Measurements from ENCODE around the gene MBD3. TPM values are rescaled to one million over a fixed set of nuclear protein-coding genes. Genes with fewer than 3 reads are reported as not detected.
"Not testable (repeated sequence)": the region's sequence is repeated elsewhere in the genome, so short reads cannot be mapped to it uniquely, and the experiment has no call there.

The MBD3 gene
- total RNA-seq, 1 donor from 2014 or later = 34.2 TPM

DNA sequence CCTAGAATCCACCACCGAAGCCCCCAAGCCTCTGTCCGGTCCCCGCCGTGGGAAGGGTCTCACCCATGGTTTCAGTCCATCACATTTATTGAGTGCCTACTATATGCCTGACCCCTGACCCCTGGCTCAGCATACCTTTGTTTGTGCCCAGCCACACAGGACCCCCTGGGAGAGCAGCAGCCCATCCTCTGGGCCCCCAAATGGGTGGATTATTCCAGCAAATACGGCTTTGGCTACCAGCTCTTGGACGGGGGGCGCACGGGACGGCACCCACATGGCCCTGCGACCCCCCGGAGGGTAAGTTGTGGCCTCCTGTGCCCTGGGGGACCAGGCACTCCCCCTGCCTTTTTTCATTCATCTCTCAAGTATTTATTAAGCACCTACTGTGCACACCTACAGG lies 61.1 kb downstream of the MBD3 start:
- H3K27ac ChIP-seq = no peak overlapping the region
- no peak overlapping the region for H3K4me2 ChIP-seq
- no peaks in the 10 kb centered on the region for H3K4me1 ChIP-seq
- no peak overlapping the region for H3K4me3 ChIP-seq
- no peaks in the 10 kb centered on the region for H3F3A ChIP-seq (ENCODE audit: low read depth)
- H3K36me3 ChIP-seq = no peaks in the 10 kb centered on the region
- Mint-ChIP-seq H3K4me3 (no peak overlapping the region), H3K4me1 (no peaks in the 10 kb centered on the region), H3K27me3 (ENCODE audit: insufficient read depth, low read depth) (peaks cover 2% of the 10 kb centered on the region), H3K36me3 (no peaks in the 10 kb centered on the region), H3K27ac (no peak overlapping the region), H3K9me3 (no peaks in the 10 kb centered on the region)
- H3K9ac ChIP-seq = no peak overlapping the region
- peaks cover 13% of the 10 kb centered on the region for H3K27me3 ChIP-seq
- H4K20me1 ChIP-seq (ENCODE audit: low read depth) = no peaks in the 10 kb centered on the region
- no peaks in the 10 kb centered on the region for H3K79me2 ChIP-seq (ENCODE audit: low read depth)
- no peaks in the 10 kb centered on the region for H3K9me3 ChIP-seq (ENCODE audit: low read depth)
- DNase-seq (ENCODE audit: low spot score) = no peak
- TF ChIP-seq, protein P1, sequence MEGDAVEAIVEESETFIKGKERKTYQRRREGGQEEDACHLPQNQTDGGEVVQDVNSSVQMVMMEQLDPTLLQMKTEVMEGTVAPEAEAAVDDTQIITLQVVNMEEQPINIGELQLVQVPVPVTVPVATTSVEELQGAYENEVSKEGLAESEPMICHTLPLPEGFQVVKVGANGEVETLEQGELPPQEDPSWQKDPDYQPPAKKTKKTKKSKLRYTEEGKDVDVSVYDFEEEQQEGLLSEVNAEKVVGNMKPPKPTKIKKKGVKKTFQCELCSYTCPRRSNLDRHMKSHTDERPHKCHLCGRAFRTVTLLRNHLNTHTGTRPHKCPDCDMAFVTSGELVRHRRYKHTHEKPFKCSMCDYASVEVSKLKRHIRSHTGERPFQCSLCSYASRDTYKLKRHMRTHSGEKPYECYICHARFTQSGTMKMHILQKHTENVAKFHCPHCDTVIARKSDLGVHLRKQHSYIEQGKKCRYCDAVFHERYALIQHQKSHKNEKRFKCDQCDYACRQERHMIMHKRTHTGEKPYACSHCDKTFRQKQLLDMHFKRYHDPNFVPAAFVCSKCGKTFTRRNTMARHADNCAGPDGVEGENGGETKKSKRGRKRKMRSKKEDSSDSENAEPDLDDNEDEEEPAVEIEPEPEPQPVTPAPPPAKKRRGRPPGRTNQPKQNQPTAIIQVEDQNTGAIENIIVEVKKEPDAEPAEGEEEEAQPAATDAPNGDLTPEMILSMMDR (IDR thresholded peaks at IDR 0.05) = no peak
- TF ChIP-seq EZH2phosphoT487 (IDR thresholded peaks at IDR 0.05) (no peak), EZH2 (IDR thresholded peaks at IDR 0.05) (no peak)
- H2AFZ ChIP-seq (replicated peaks) = no peak overlapping the region

DNA sequence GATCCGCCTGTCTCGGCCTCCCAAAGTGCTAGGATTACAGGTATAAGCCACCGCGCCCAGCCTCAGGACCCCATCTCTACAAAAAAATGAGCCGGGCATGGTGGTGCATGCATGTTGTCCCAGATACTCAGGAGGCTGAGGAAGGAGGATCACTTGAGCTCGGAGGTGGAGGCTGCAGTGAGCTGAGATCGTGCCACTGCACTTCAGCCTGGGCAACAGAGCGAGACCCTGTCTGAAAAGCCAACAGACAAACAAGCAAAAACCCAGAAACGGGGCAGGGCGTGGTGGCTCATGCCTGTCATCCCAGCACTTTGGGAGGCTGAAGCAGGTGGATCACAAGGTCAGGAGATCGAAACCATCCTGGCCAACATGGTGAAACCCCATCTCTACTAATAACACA lies 61.8 kb downstream of the MBD3 start:
- not testable (repeated sequence) for H3K9me3 Mint-ChIP-seq; H3K27ac ChIP-seq; H3K4me3 Mint-ChIP-seq; H4K20me1 ChIP-seq (ENCODE audit: low read depth); H3K4me3 ChIP-seq; H3K36me3 ChIP-seq; H3K27ac Mint-ChIP-seq; H2AFZ ChIP-seq (replicated peaks); H3K79me2 ChIP-seq (ENCODE audit: low read depth); H3K36me3 Mint-ChIP-seq; H3K27me3 Mint-ChIP-seq (ENCODE audit: insufficient read depth, low read depth); H3F3A ChIP-seq (ENCODE audit: low read depth); H3K4me2 ChIP-seq; H3K4me1 ChIP-seq; H3K9me3 ChIP-seq (ENCODE audit: low read depth); H3K9ac ChIP-seq; DNase-seq (ENCODE audit: low spot score); H3K4me1 Mint-ChIP-seq
- H3K27me3 ChIP-seq = peaks cover 21% of the 10 kb centered on the region

DNA sequence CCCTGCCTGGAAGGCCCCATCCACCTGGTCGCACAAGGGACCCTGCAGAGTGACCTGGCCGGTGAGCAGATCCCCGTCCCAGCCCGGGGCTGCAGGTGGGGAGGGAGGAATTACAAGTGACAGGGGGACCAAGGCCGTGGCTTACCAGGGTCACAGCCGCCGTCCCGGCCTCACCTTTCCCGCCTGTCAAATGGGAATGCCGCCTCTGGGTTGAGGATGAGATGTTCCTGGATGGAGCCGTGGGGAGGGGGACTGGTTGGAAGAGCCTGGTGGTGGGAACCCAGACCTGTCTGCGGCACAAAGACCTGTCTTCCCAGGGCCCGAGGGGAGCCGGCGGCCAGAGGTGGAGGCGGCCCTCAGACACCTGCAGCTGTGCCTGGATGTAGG lies 63.2 kb downstream of the MBD3 start:
- Mint-ChIP-seq H3K4me3 (no peak overlapping the region), H3K36me3 (peaks cover 5% of the 10 kb centered on the region), H3K4me1 (peaks cover 5% of the 10 kb centered on the region), H3K9me3 (peaks cover 5% of the 10 kb centered on the region), H3K27me3 (ENCODE audit: insufficient read depth, low read depth) (peaks cover 21% of the 10 kb centered on the region), H3K27ac (no peak overlapping the region)
- H3K36me3 ChIP-seq = no peaks in the 10 kb centered on the region
- no peaks in the 10 kb centered on the region for H3K4me1 ChIP-seq
- no peak for DNase-seq (ENCODE audit: low spot score)
- H4K20me1 ChIP-seq (ENCODE audit: low read depth) = peaks cover 5% of the 10 kb centered on the region
- H3K4me2 ChIP-seq = no peak overlapping the region
- peaks cover 3% of the 10 kb centered on the region for H3F3A ChIP-seq (ENCODE audit: low read depth)
- H2AFZ ChIP-seq (replicated peaks) = no peak overlapping the region
- H3K9me3 ChIP-seq (ENCODE audit: low read depth) = no peaks in the 10 kb centered on the region
- no peak overlapping the region for H3K27ac ChIP-seq
- H3K9ac ChIP-seq = no peak overlapping the region
- no peak overlapping the region for H3K4me3 ChIP-seq
- no peaks in the 10 kb centered on the region for H3K79me2 ChIP-seq (ENCODE audit: low read depth)
- peaks cover 35% of the 10 kb centered on the region for H3K27me3 ChIP-seq
- TF ChIP-seq, protein P1 (IDR thresholded peaks at IDR 0.05) = no peak
- TF ChIP-seq EZH2 (IDR thresholded peaks at IDR 0.05) = no peak
- no peak for TF ChIP-seq EZH2phosphoT487 (IDR thresholded peaks at IDR 0.05)

DNA sequence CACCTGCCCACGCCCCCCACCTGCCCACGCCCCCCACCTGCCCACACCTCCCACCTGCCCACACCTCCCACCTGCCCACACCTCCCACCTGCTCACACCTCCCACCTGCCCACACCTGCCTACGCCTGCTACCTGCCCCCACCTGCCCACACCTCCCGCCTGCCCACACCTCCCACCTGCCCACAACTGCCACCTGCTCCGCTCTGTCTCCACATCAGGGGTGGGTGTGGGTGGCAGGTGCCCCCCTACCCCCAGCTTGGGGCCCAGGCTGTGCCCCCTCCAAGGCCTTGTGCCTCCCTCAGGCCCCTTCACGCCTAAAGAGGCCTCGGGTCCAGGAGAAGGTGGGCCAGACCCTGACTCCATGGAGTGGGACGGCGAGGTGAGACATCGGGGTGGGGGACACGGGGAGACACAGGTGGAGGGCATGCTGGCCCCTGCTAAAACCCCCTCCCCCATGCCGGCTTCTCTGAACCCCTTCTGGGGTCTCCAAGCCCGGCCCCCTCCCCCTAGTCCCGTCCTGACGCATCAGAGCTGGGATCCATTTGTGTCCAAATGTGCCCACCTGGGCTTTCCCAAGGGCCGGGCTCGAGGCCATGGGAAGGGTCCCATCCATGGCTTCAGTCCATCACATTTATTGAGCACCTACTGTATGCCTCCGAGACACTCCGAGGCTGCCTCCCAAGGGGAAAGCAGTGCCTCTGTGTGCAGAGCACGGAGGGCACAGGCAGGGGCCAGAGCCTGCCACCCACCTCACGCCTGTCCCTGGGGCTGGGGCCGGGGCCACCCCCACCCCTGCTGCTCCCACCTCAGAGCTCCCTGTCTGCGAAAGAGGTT lies 63.9 kb downstream of the MBD3 start:
- H3K9me3 ChIP-seq (ENCODE audit: low read depth) = no peaks in the 10 kb centered on the region
- Mint-ChIP-seq H3K27ac (no peak overlapping the region), H3K36me3 (peaks cover 5% of the 10 kb centered on the region), H3K4me3 (no peak overlapping the region), H3K9me3 (peaks cover 6% of the 10 kb centered on the region), H3K27me3 (ENCODE audit: insufficient read depth, low read depth) (peaks cover 23% of the 10 kb centered on the region), H3K4me1 (peaks cover 7% of the 10 kb centered on the region)
- H2AFZ ChIP-seq (replicated peaks) = no peak overlapping the region
- no peak for DNase-seq (ENCODE audit: low spot score)
- H3K9ac ChIP-seq = no peak overlapping the region
- no peak overlapping the region for H3K4me3 ChIP-seq
- H3F3A ChIP-seq (ENCODE audit: low read depth) = peaks cover 3% of the 10 kb centered on the region
- TF ChIP-seq, protein P1 (IDR thresholded peaks at IDR 0.05) = no peak
- TF ChIP-seq EZH2phosphoT487 (IDR thresholded peaks at IDR 0.05) (no peak), EZH2 (IDR thresholded peaks at IDR 0.05) (no peak)
- no peak overlapping the region for H3K4me2 ChIP-seq
- peaks cover 8% of the 10 kb centered on the region for H4K20me1 ChIP-seq (ENCODE audit: low read depth)
- no peak overlapping the region for H3K27ac ChIP-seq
- no peaks in the 10 kb centered on the region for H3K4me1 ChIP-seq
- H3K36me3 ChIP-seq = no peaks in the 10 kb centered on the region
- no peaks in the 10 kb centered on the region for H3K79me2 ChIP-seq (ENCODE audit: low read depth)
- H3K27me3 ChIP-seq = peaks cover 41% of the 10 kb centered on the region
